Keratinocyte (primary cell): Measurements from ENCODE around the gene WFIKKN1.

Experiments
- CTCF ChIP-seq, 3 experiments: IDR thresholded peaks in 1 of 3; conservative IDR thresholded peaks in 1 of 3; optimal IDR thresholded peaks in 1 of 3; 2 replicates in 2 of 3; 3 replicates in 1 of 3; pipeline versions ENCODE3 to v1.5.1; 2011; ENCODE audit warnings: low read length in 3 of 3, mild to moderate bottlenecking in 3 of 3, moderate library complexity in 2 of 3, control low read depth in 1 of 3, inconsistent platforms in 1 of 3; ENCODE audit not compliant: insufficient read depth in 2 of 3; ENCODE audit errors: extremely low read depth in 1 of 3
- EZH2 ChIP-seq: IDR thresholded peaks from one replicate; pipeline ENCODE4 v1.6.1; 2012; ENCODE audit warnings: inconsistent platforms, mild to moderate bottlenecking, low read length, moderate library complexity

- TF ChIP-seq CTCF (optimal IDR thresholded peaks at IDR 0.05 in 1 of 3, IDR thresholded peaks at IDR 0.05 in 1 of 3, conservative IDR thresholded peaks at IDR 0.05 in 1 of 3; ENCODE audit: extremely low read depth in 1 of 3, insufficient read depth in 2 of 3, low read length in 3 of 3) = no peak
- TF ChIP-seq EZH2 = no peak
Observed at GRCh38 chr16:673399-673991, 42.7 kb downstream of the WFIKKN1 start.
